Measurements from ENCODE around the gene DNAJB6.

- TF ChIP-seq POLR2A (IDR thresholded peaks at IDR 0.05) (no peak), EP300 (IDR thresholded peaks at IDR 0.05) (no peak)
- TF ChIP-seq, protein P1, sequence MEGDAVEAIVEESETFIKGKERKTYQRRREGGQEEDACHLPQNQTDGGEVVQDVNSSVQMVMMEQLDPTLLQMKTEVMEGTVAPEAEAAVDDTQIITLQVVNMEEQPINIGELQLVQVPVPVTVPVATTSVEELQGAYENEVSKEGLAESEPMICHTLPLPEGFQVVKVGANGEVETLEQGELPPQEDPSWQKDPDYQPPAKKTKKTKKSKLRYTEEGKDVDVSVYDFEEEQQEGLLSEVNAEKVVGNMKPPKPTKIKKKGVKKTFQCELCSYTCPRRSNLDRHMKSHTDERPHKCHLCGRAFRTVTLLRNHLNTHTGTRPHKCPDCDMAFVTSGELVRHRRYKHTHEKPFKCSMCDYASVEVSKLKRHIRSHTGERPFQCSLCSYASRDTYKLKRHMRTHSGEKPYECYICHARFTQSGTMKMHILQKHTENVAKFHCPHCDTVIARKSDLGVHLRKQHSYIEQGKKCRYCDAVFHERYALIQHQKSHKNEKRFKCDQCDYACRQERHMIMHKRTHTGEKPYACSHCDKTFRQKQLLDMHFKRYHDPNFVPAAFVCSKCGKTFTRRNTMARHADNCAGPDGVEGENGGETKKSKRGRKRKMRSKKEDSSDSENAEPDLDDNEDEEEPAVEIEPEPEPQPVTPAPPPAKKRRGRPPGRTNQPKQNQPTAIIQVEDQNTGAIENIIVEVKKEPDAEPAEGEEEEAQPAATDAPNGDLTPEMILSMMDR (IDR thresholded peaks at IDR 0.05): no peak
Measured at GRCh38 chr7:157400171-157400860, 63.5 kb downstream of the DNAJB6 start.
